Tibial nerve (tissue), 4 donors: ENCODE results near the gene ESM1. TPM values are rescaled to one million over a fixed set of nuclear protein-coding genes. Genes with fewer than 3 reads are reported as not detected.

Source experiments
- DNase-seq, 2 donors: peaks; one replicate each; pipeline ENCODE4 v3.0.0-alpha.2; 2019; ENCODE audit warnings: low spot score in 2 of 2
- H3K27ac ChIP-seq, 4 donors: fragments of 200-600 bp; sonication (generic) in 3 of 4; one replicate each; pipeline ENCODE4 v1.5.1; 2017 to 2019; ENCODE audit warnings: mild to moderate bottlenecking in 1 of 4
- H3K27me3 ChIP-seq, 2 donors: fragments of 200-600 bp; sonication (generic) in 1 of 2; one replicate each; pipeline versions ENCODE4 v1.5.1 to v1.6.0; 2017 to 2019
- H3K36me3 ChIP-seq, 3 donors: fragments of 200-600 bp; sonication (generic); one replicate each; pipeline ENCODE4 v1.5.1; 2018 to 2019
- H3K4me1 ChIP-seq, 4 donors: fragments of 200-600 bp; sonication (generic) in 3 of 4; one replicate each; pipeline ENCODE4 v1.5.1; 2017 to 2019
- H3K4me3 ChIP-seq, 4 donors: fragments of 200-600 bp; sonication (generic) in 3 of 4; one replicate each; pipeline ENCODE4 v1.5.1; 2017 to 2019; ENCODE audit warnings: mild to moderate bottlenecking in 1 of 4, moderate library complexity in 1 of 4
- H3K9me3 ChIP-seq, 4 donors: fragments of 200-600 bp; sonication (generic) in 3 of 4; one replicate each; pipeline ENCODE4 v1.5.1; 2017 to 2019
- CTCF ChIP-seq, 5 experiments: fragments of 200-600 bp in 3 of 5; fragments of 450-650 bp in 2 of 5; sonication (generic) in 3 of 5; IDR thresholded peaks; one replicate each; pipeline ENCODE4 v1.5.1; 2016 to 2019; ENCODE audit warnings: antibody characterized with exemption in 5 of 5, mild to moderate bottlenecking in 3 of 5, moderate library complexity in 2 of 5
- EP300 ChIP-seq, 2 donors: sonication (generic); formaldehyde crosslinking; IDR thresholded peaks; one replicate each; pipeline ENCODE4 v1.6.1; 2017; ENCODE audit warnings: antibody characterized with exemption in 2 of 2, mild to moderate bottlenecking in 1 of 2
- POLR2A ChIP-seq, 2 donors: fragments of 450-650 bp; IDR thresholded peaks; one replicate each; pipeline ENCODE4 v1.6.1; 2017; ENCODE audit warnings: antibody characterized with exemption in 2 of 2, mild to moderate bottlenecking in 2 of 2, moderate library complexity in 2 of 2
- WGBS, 2 donors: methylation state at CpG; one replicate each; pipeline ENCODE4 v1.1.5; 2018; 5-methylcytosine and 5-hydroxymethylcytosine counted together
- total RNA-seq, 4 donors: library from RNA; depleted of rRNA; stranded (reverse); fragments of >200 nt; gene quantifications; one replicate each; pipeline ENCODE4 v1.1.0, GENCODE V29; 2016

ESM1 gene
- total RNA-seq, 4 donors from 2014 or later: 0.39 TPM; not detected in 3

GRCh38 chr5:54965806-54966205 lies 19.6 kb downstream of the ESM1 start:
- Histone ChIP-seq H3K4me1 (no peaks in the 10 kb centered on the region), H3K36me3 (no peaks in the 10 kb centered on the region), H3K27ac (no peak overlapping the region), H3K4me3 (no peak overlapping the region), H3K27me3 (no peaks in the 10 kb centered on the region), H3K9me3 (no peaks in the 10 kb centered on the region)
- 68 to 73% methylated on average over 3 of the region's 3 CpGs for WGBS, 2 donors
- no peak for DNase-seq
- no peak for TF ChIP-seq EP300 (IDR thresholded peaks at IDR 0.05)
- TF ChIP-seq POLR2A (IDR thresholded peaks at IDR 0.05): no peak
- no peak for TF ChIP-seq CTCF (IDR thresholded peaks at IDR 0.05)

DNA sequence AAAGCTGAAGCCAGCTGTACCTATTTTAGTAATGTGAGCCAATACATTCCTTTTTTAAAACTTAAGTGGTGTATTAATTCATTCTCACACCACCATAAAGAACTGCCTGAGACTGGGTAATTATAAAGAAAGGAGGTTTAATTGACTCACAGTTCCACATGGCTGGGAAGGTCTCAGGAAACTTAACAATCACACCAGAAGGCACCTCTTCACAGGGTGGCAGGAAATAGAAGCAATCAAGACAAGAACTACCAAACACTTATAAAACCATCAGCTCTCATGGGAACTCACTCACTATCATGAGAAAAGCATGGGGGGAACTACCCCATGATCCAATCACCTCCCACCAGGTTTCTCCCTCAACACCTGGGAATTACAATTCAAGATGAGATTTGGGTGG lies 21.0 kb downstream of the ESM1 start:
- Histone ChIP-seq H3K4me3 (no peak overlapping the region), H3K4me1 (no peaks in the 10 kb centered on the region), H3K27me3 (no peaks in the 10 kb centered on the region), H3K36me3 (no peaks in the 10 kb centered on the region), H3K9me3 (no peaks in the 10 kb centered on the region), H3K27ac (no peak overlapping the region)
- TF ChIP-seq CTCF (IDR thresholded peaks at IDR 0.05) (no peak), EP300 (IDR thresholded peaks at IDR 0.05) (no peak), POLR2A (IDR thresholded peaks at IDR 0.05) (no peak)
- no peak for DNase-seq

DNA sequence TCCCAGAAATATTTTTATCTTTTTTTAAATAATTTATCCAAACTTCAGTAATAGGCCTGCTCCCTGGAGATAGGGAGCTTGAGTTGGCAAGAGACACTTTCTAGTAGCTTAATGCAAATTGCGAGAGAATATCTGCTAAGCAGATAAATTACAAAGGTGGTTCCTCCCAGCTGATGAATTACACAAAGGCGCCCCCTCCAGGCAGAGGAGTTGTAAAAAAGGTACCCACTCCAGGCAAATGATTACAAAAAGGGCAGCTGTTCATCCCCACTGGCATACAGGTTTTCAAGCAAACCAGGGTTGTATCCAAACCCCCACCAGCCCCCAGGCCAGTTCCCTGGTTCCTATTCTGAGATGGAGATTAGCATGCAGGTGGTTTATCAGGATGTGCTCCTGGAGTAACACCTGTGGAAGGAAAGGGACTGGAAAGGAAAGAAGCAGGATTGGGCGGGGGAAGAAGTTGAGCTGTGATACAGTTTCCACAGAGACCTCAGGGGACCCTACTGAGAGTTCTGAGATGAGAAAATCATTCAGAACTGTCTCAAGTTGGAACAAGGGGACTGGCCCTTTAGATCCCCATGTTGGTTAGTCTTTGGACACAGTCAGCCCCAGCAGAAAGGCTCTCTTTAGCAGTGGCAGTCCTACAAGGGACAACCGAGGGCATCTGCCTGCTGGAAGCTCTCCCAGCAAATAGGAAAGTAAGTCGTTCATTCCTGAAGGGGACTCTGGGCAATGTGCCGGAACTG lies 25.5 kb downstream of the ESM1 start:
- WGBS, 2 donors: 77 to 82% methylated on average over 6 of the region's 6 CpGs
- H3K27ac ChIP-seq: no peak overlapping the region
- no peaks in the 10 kb centered on the region for H3K4me1 ChIP-seq
- TF ChIP-seq EP300 (IDR thresholded peaks at IDR 0.05): no peak
- no peak for TF ChIP-seq POLR2A (IDR thresholded peaks at IDR 0.05)
- no peak for TF ChIP-seq CTCF (IDR thresholded peaks at IDR 0.05)
- H3K27me3 ChIP-seq: no peaks in the 10 kb centered on the region
- no peak for DNase-seq
- no peaks in the 10 kb centered on the region for H3K9me3 ChIP-seq
- H3K36me3 ChIP-seq: no peaks in the 10 kb centered on the region
- no peak overlapping the region for H3K4me3 ChIP-seq

GRCh38 chr5:54956922-54957321 lies 28.5 kb downstream of the ESM1 start:
- no peaks in the 10 kb centered on the region for H3K27me3 ChIP-seq
- H3K36me3 ChIP-seq: no peaks in the 10 kb centered on the region
- H3K27ac ChIP-seq: no peak overlapping the region
- no peak overlapping the region for H3K4me3 ChIP-seq
- H3K4me1 ChIP-seq: no peaks in the 10 kb centered on the region
- TF ChIP-seq EP300 (IDR thresholded peaks at IDR 0.05): no peak
- no peaks in the 10 kb centered on the region for H3K9me3 ChIP-seq
- DNase-seq: no peak

DNA sequence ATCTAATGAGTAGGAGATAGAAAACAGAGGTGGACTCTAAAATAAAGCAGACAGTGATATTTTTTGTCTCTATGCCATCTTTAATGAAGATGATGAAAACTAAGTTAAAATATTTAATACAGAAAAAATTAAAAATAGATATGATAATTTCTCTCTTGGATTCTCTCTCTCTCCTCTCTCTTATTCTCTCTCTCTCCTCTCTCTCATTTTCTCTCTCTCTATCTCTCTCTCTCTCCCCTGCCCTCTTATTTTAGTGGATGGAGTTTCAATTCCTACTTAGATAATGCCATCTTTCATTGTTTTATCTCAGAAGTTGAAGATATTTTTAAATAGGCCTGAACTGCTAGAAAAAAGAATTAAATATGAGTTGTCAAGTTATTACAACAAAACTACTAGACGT lies 38.2 kb downstream of the ESM1 start:
- no peak for DNase-seq
- Histone ChIP-seq H3K27ac (no peak overlapping the region), H3K27me3 (no peaks in the 10 kb centered on the region), H3K9me3 (no peaks in the 10 kb centered on the region), H3K4me3 (no peak overlapping the region), H3K4me1 (no peaks in the 10 kb centered on the region), H3K36me3 (no peaks in the 10 kb centered on the region)
- TF ChIP-seq POLR2A (IDR thresholded peaks at IDR 0.05): no peak
- no peak for TF ChIP-seq EP300 (IDR thresholded peaks at IDR 0.05)
- no peak for TF ChIP-seq CTCF (IDR thresholded peaks at IDR 0.05)
- 52 to 53% methylated on average over 1 of the region's 1 CpG for WGBS, 2 donors
